PC-3 (cell line): ENCODE data around the gene HLA-DOB. TPM values are rescaled to one million over a fixed set of nuclear protein-coding genes. Genes with fewer than 3 reads are reported as not detected.

Source experiments
- ATAC-seq: fragments of 200-7000 bp; cut with Tn5 transposase; 2 replicates; pipeline ENCODE4 v1.9.1; 2020; ENCODE audit warnings: mild to moderate bottlenecking, moderate library complexity
- Bru-seq: library from RNA; stranded (reverse); fragments of 400-500 nt; gene quantifications from one replicate; lab custom pipeline; 2021; lab: Mats Ljungman, UMichigan
- BruChase-seq, 2 experiments: library from RNA; stranded (reverse); fragments of 400-500 nt; gene quantifications; one replicate each; lab custom pipeline; 2021; lab: Mats Ljungman, UMichigan
- BruUV-seq: library from RNA; stranded (reverse); fragments of 400-500 nt; replicated peaks from 2 replicates; lab custom pipeline; 2021; lab: Mats Ljungman, UMichigan
- CTCF ChIA-PET: fragments of 300-600 bp; sonication (Branson Sonifier 250); formaldehyde crosslinking; loops from one replicate; lab custom pipeline; 2022; ENCODE audit warnings: antibody characterized with exemption; lab: Charles Lee
- POLR2A ChIA-PET: fragments of 300-600 bp; sonication (Branson Sonifier 250); formaldehyde crosslinking; loops from one replicate; lab custom pipeline; 2022; ENCODE audit warnings: antibody characterized with exemption; ENCODE audit not compliant: unreplicated experiment; lab: Charles Lee
- DNase-seq: peaks from one replicate; pipeline ENCODE4 v3.0.0-alpha.2; 2015
- H2AFZ ChIP-seq: fragments of 300-600 bp; sonication (generic); 2 replicates; pipeline ENCODE4 v1.6.0; 2016; ENCODE audit warnings: antibody characterized with exemption, low read length
- H3F3A ChIP-seq: fragments of 300-600 bp; sonication (generic); one replicate; pipeline ENCODE4 v1.6.0; 2017; ENCODE audit warnings: antibody characterized with exemption, low read length, control low read depth, mild to moderate bottlenecking; ENCODE audit not compliant: unreplicated experiment
- H3K27ac ChIP-seq: fragments of 300-600 bp; sonication (generic); 2 replicates; pipeline ENCODE4 v1.5.1; 2016; ENCODE audit warnings: mild to moderate bottlenecking, low read length
- H3K27me3 ChIP-seq: fragments of 300-600 bp; sonication (generic); 2 replicates; pipeline ENCODE4 v1.6.1; 2016; ENCODE audit warnings: low read length, mixed read lengths
- H3K36me3 ChIP-seq: fragments of 300-600 bp; sonication (generic); 2 replicates; pipeline ENCODE4 v1.6.1; 2016; ENCODE audit warnings: low read depth, mixed run types, low read length, mixed read lengths
- H3K4me1 ChIP-seq: fragments of 300-600 bp; sonication (generic); 2 replicates; pipeline ENCODE4 v1.5.1; 2016; ENCODE audit warnings: low read length; ENCODE audit not compliant: insufficient read depth
- H3K4me2 ChIP-seq: fragments of 300-600 bp; sonication (generic); 2 replicates; pipeline ENCODE4 v1.6.0; 2016; ENCODE audit warnings: low read length
- H3K4me3 ChIP-seq: fragments of 300-600 bp; sonication (generic); 2 replicates; pipeline ENCODE4 v1.5.1; 2016; ENCODE audit warnings: mild to moderate bottlenecking, low read length, mixed read lengths
- H3K79me2 ChIP-seq: fragments of 300-600 bp; sonication (generic); 2 replicates; pipeline ENCODE4 v1.6.1; 2017; ENCODE audit warnings: low read length, mixed read lengths
- H3K9ac ChIP-seq: fragments of 300-600 bp; sonication (generic); 2 replicates; pipeline ENCODE4 v1.6.0; 2016; ENCODE audit warnings: mild to moderate bottlenecking, low read length
- H3K9me2 ChIP-seq: fragments of 300-600 bp; sonication (generic); replicated peaks from 2 replicates; pipeline ENCODE4 v1.6.1; 2016; ENCODE audit warnings: mixed run types, low read length, mixed read lengths
- H3K9me3 ChIP-seq: fragments of 300-600 bp; sonication (generic); 2 replicates; pipeline ENCODE4 v1.6.1; 2016; ENCODE audit warnings: low read length, mixed read lengths
- H4K20me1 ChIP-seq: fragments of 300-600 bp; sonication (generic); 2 replicates; pipeline ENCODE4 v1.6.1; 2016; ENCODE audit warnings: low read length, mixed read lengths
- CTCF ChIP-seq: fragments of 300-600 bp; sonication (generic); conservative IDR thresholded peaks from 2 replicates; pipeline ENCODE4 v1.5.1; 2017; ENCODE audit warnings: antibody characterized with exemption, low read depth, mild to moderate bottlenecking, low read length
- EZH2 ChIP-seq: fragments of 300-600 bp; sonication (generic); IDR thresholded peaks from one replicate; pipeline ENCODE4 v1.6.1; 2017; ENCODE audit warnings: antibody characterized with exemption, mild to moderate bottlenecking, low read length; ENCODE audit not compliant: unreplicated experiment
- EZH2phosphoT487 ChIP-seq: fragments of 300-600 bp; sonication (generic); IDR thresholded peaks from 2 replicates; pipeline ENCODE4 v1.6.1; 2018; ENCODE audit warnings: mild to moderate bottlenecking, antibody characterized with exemption, low read length, borderline replicate concordance
- intact Hi-C: fragments of 100-400 bp; cut with micrococcal nuclease; formaldehyde crosslinking; loops from 2 replicates; pipeline ENCODE4 v1.9.0; 2023
- long read RNA-seq: library from polyadenylated mRNA; unstranded; transcript quantifications from one replicate; pipeline ENCODE4 v2.0.0, GENCODE V29; 2021; ENCODE audit not compliant: unreplicated experiment
- total RNA-seq: library from RNA; depleted of rRNA; stranded (reverse); fragments of >200 nt; gene quantifications from 2 replicates; pipeline ENCODE4 v1.2.3, GENCODE V29; 2014; rRNA removed

Gene HLA-DOB
- total RNA-seq (0.29 and 0.63 TPM in 2 replicates), Bru-seq, nascent RNA (percentile 32 among the genes with signal in this experiment), BruChase-seq, experiment 1, labeled RNA remaining after a 6-hour chase (percentile 55 among the genes with signal in this experiment), BruChase-seq, experiment 2, labeled RNA remaining after a 2-hour chase (percentile 43 among the genes with signal in this experiment)
- long read RNA-seq: 0 reads

DNA sequence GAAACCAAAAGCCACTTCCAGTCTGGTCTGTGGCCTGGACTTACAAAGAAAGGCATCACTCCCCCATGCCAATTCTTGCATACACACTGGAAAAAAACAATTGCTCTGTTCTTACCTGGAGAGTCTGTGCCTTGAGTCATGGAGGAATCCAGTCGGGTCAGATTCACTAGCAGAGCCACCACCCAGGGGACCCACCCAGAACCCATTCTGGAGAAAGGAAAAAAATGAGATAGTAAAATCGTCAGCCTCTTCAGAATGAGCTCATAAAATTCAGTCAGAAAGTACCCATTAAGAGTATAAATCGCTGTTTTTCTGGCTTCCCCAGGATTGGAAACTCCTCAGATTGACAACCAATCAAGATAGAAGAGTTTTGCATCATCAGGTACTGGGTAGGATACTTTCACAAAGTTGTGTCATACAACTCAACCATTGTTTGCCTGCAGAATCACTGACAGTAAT is at the start of gene HLA-DOB:
HLA-DOB (minus strand) TSS at position 257 of the 459 bp plus-strand sequence; CDS start at position 206, 51 bp downstream.
- H3K36me3 ChIP-seq: no peaks in the 10 kb centered on the region
- no peaks in the 10 kb centered on the region for H4K20me1 ChIP-seq
- ATAC-seq (peak; percentile 85), DNase-seq (peak; percentile 76)
- TF ChIP-seq CTCF: no peak
- TF ChIP-seq EZH2phosphoT487: no peak
- TF ChIP-seq EZH2: no peak
- peak within 1 kb of the TSS; percentile 6; the same call in 1 of the 2 replicates for H3K27ac ChIP-seq
- H3K79me2 ChIP-seq: no peaks in the 10 kb centered on the region
- peaks cover 18% of the 10 kb centered on the region for H3K4me1 ChIP-seq
- H3K9me2 ChIP-seq: no peaks in the 10 kb centered on the region
- peak within 1 kb of the TSS; percentile 62 for H3K4me2 ChIP-seq
- H2AFZ ChIP-seq: peak within 1 kb of the TSS; percentile 57
- no peak within 1 kb of the TSS for H3K9ac ChIP-seq
- H3K27me3 ChIP-seq: 0 out of 2 replicates have a peak, but pooled peaks cover 3% of the 10 kb centered on the region
- CTCF ChIA-PET: interaction anchor here (0.6 kb wide), 1 partner anchor 678 kb away, joined by 9 read pairs; no protein-coding TSS in a partner anchor
- intact Hi-C loops: no loop called here
- H3F3A ChIP-seq: no peaks in the 10 kb centered on the region
- peak within 1 kb of the TSS; percentile 14; the same call in 1 of the 2 replicates for H3K4me3 ChIP-seq
- no TSS peak for BruUV-seq
- POLR2A ChIA-PET: no interaction called here
- no peaks in the 10 kb centered on the region for H3K9me3 ChIP-seq

DNA sequence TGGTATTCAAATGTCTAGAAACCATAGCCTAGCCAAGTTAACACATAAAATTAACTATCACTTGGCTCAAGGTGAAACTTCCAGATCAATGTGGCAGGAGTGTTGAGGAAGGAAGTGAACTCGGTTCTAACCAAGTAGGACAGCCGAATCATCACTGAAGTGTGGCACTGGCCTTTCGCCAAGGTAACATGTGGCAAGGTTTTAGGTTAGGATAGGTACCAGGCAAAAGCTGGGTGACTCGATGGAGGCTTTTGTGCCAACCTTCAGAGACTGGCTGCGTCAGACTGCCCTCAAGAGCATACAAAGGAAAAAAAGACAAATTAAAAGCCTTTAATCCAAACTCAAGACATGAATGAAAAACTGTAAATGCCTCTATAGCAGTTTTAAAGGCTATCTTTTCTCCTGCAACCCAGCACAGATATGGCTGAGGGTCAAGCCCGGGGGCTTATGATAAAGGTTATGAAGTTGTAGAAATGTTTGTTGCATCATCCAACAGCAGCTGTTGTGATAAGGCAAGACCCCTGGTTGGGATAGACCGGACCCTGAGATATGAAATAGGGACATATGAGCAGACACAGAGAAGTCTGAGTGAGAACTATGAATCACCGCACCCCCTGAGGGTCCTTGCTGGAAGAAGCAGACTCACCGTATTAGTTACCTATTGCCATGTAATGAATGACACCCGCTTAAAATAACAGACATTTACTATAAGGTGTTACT is 49.1 kb upstream of the HLA-DOB start:
- Histone ChIP-seq H3K36me3 (no peaks in the 10 kb centered on the region), H3K4me2 (no peak overlapping the region), H3K9me2 (no peaks in the 10 kb centered on the region), H3K9ac (no peak overlapping the region), H3K27me3 (peaks cover 11% of the 10 kb centered on the region), H3F3A (no peaks in the 10 kb centered on the region), H3K27ac (no peak overlapping the region), H3K4me1 (peaks cover 6% of the 10 kb centered on the region; the same call in 1 of the 2 replicates), H3K79me2 (no peaks in the 10 kb centered on the region), H2AFZ (no peak overlapping the region), H3K4me3 (no peak overlapping the region), H3K9me3 (no peaks in the 10 kb centered on the region), H4K20me1 (no peaks in the 10 kb centered on the region)
- TF ChIP-seq CTCF (no peak), EZH2 (no peak), EZH2phosphoT487 (no peak)
- intact Hi-C loops: loop anchor here (5.0 kb wide), 1 partner anchor 164 kb away; no protein-coding TSS in a partner anchor
- DNase-seq (no peak), ATAC-seq (no peak)
- no TSS peak for BruUV-seq
- ChIA-PET POLR2A (no interaction called here), CTCF (no interaction called here)
